T-cell (primary cell): ENCODE results near the gene LRCH1. TPM values are rescaled to one million over a fixed set of nuclear protein-coding genes. Genes with fewer than 3 reads are reported as not detected.

Source experiments
- ATAC-seq, 4 experiments: fragments of 200-7000 bp in 3 of 4; fragments of 150-1000 bp in 1 of 4; cut with Tn5 transposase; replicated peaks in 1 of 4; 1 replicate in 3 of 4; 2 replicates in 1 of 4; pipeline ENCODE4 v1.10.0; 2021; ENCODE audit warnings: moderate library complexity in 3 of 4, mild to moderate bottlenecking in 2 of 4, moderate number of reproducible peaks in 1 of 4
- CTCF ChIA-PET, 2 donors: fragments of 300-600 bp; sonication (Branson Sonifier 250); formaldehyde crosslinking; loops; one replicate each; lab custom pipeline; 2022; ENCODE audit warnings: antibody characterized with exemption in 2 of 2; lab: Charles Lee
- POLR2A ChIA-PET, 2 donors: fragments of 300-600 bp; sonication (Branson Sonifier 250); formaldehyde crosslinking; loops; one replicate each; lab custom pipeline; 2022; ENCODE audit warnings: antibody characterized with exemption in 2 of 2; lab: Charles Lee
- DNase-seq, 35 experiments: peaks; one replicate each; pipeline versions ENCODE4 v3.0.0 to v3.0.0-alpha.2; 2013 to 2023
- H3K27ac ChIP-seq: one replicate; pipeline ENCODE4 v1.5.1; 2013; ENCODE audit warnings: low read length
- H3K27me3 ChIP-seq, 2 experiments: replicated peaks in 1 of 2; 1 replicate in 1 of 2; 2 replicates in 1 of 2; pipeline versions ENCODE4 v1.6.1 to v1.7.0; 2013; ENCODE audit warnings: low read length in 1 of 2, mixed read lengths in 1 of 2; ENCODE audit not compliant: control insufficient read depth in 2 of 2, insufficient read depth in 2 of 2; ENCODE audit errors: extremely low read depth in 1 of 2
- H3K36me3 ChIP-seq, 2 donors: 1 replicate in 1 of 2; 2 replicates in 1 of 2; pipeline versions ENCODE4 v1.6.1 to v1.7.0; 2013; ENCODE audit warnings: low read length in 1 of 2; ENCODE audit not compliant: control insufficient read depth in 2 of 2, insufficient read depth in 1 of 2; ENCODE audit errors: extremely low read depth in 1 of 2
- H3K4me1 ChIP-seq, 2 experiments: 1 replicate in 1 of 2; 2 replicates in 1 of 2; pipeline versions ENCODE4 v1.6.1 to v1.7.0; 2013; ENCODE audit warnings: low read length in 2 of 2, mixed read lengths in 1 of 2; ENCODE audit not compliant: insufficient read depth in 2 of 2, control insufficient read depth in 1 of 2; ENCODE audit errors: extremely low read depth in 1 of 2
- H3K4me3 ChIP-seq, 2 donors: 1 replicate in 1 of 2; 2 replicates in 1 of 2; pipeline versions ENCODE4 v1.5.1 to v1.7.0; 2013; ENCODE audit warnings: mild to moderate bottlenecking in 2 of 2, low read length in 1 of 2, moderate library complexity in 1 of 2; ENCODE audit not compliant: control insufficient read depth in 1 of 2; ENCODE audit errors: extremely low read depth in 1 of 2
- H3K9me3 ChIP-seq: 2 replicates; pipeline ENCODE4 v1.7.0; 2013
- H3K27ac Mint-ChIP-seq, 2 donors: one replicate each; pipeline ENCODE4 v1.8.0; 2020 to 2021; ENCODE audit warnings: mild to moderate bottlenecking in 2 of 2, mixed read lengths in 2 of 2
- H3K27me3 Mint-ChIP-seq, 2 donors: one replicate each; pipeline ENCODE4 v1.8.0; 2021 to 2022; ENCODE audit warnings: mixed read lengths in 2 of 2
- H3K36me3 Mint-ChIP-seq: one replicate; pipeline ENCODE4 v1.8.0; 2021; ENCODE audit warnings: mixed read lengths
- H3K4me1 Mint-ChIP-seq, 3 donors: one replicate each; pipeline ENCODE4 v1.8.0; 2020 to 2022; ENCODE audit warnings: mixed read lengths in 3 of 3, mild to moderate bottlenecking in 1 of 3
- H3K4me3 Mint-ChIP-seq, 3 donors: one replicate each; pipeline ENCODE4 v1.8.0; 2020 to 2022; ENCODE audit warnings: mild to moderate bottlenecking in 3 of 3, mixed read lengths in 3 of 3, moderate library complexity in 3 of 3
- H3K9me3 Mint-ChIP-seq, 3 donors: one replicate each; pipeline ENCODE4 v1.8.0; 2020 to 2022; ENCODE audit warnings: mixed read lengths in 3 of 3
- WGBS: methylation state at CpG from one replicate; pipeline ENCODE4 v1.1.5; 2013; ENCODE audit warnings: missing lambda C conversion rate; ENCODE audit not compliant: insufficient coverage; 5-methylcytosine and 5-hydroxymethylcytosine counted together
- total RNA-seq, 35 experiments: library from RNA in 6 of 35; stranded (reverse) in 6 of 35; fragments of 120-200 nt in 1 of 35; gene quantifications; one replicate each; pipeline versions ENCODE4 v1.2.1 to v1.2.4 and lab custom pipeline; 2013 to 2026

LRCH1 gene
- total RNA-seq, 5 donors from 2014 or later (not counting 1 experiment from before 2014, with no cell fraction given) = 16.0 to 21.8 (median 17.9) TPM

DNA sequence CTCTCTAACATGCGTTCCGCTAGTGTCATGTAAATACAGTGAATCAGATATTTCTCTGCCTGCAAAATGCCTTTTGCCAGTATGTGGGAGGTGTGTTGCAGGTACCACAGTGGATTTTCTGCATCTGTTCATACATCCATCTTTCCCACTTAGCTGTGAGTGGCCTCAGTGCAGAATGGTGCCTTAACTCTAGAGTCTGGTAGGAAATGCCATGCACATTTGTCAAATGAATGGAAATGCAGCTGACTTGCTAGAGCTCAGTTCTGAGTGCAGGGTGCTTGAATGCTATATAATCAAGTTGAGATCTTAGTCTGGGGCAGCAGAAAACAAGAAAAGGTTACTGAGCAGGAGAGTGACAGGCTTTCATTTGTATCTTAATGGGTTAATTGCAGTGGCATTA lies 68.2 kb downstream of the LRCH1 start:
- Histone ChIP-seq H3K27ac (no peak overlapping the region), H3K36me3 (no peaks in the 10 kb centered on the region), H3K27me3 (no peaks in the 10 kb centered on the region), H3K9me3 (no peaks in the 10 kb centered on the region), H3K4me1 (peaks cover 10 to 36% of the 10 kb centered on the region in 2 experiments), H3K4me3 (no peak overlapping the region)
- H3K27me3 Mint-ChIP-seq = no peaks in the 10 kb centered on the region
- H3K36me3 Mint-ChIP-seq = no peaks in the 10 kb centered on the region
- DNase-seq (no peak), ATAC-seq (no peak)
- H3K4me3 Mint-ChIP-seq = no peak overlapping the region
- H3K9me3 Mint-ChIP-seq = no peaks in the 10 kb centered on the region
- WGBS = no CpG with 5 or more reads among the region's 2 CpGs
- POLR2A ChIA-PET = no interaction called here
- peaks cover 84 to 89% (median 86%) of the 10 kb centered on the region in 3 donors for H3K4me1 Mint-ChIP-seq
- CTCF ChIA-PET = interaction anchor here in 1 of 2 donors (1.6 kb wide), 1 partner anchor 11 kb away, joined by 5 read pairs; no protein-coding TSS in a partner anchor
- no peak overlapping the region for H3K27ac Mint-ChIP-seq

DNA sequence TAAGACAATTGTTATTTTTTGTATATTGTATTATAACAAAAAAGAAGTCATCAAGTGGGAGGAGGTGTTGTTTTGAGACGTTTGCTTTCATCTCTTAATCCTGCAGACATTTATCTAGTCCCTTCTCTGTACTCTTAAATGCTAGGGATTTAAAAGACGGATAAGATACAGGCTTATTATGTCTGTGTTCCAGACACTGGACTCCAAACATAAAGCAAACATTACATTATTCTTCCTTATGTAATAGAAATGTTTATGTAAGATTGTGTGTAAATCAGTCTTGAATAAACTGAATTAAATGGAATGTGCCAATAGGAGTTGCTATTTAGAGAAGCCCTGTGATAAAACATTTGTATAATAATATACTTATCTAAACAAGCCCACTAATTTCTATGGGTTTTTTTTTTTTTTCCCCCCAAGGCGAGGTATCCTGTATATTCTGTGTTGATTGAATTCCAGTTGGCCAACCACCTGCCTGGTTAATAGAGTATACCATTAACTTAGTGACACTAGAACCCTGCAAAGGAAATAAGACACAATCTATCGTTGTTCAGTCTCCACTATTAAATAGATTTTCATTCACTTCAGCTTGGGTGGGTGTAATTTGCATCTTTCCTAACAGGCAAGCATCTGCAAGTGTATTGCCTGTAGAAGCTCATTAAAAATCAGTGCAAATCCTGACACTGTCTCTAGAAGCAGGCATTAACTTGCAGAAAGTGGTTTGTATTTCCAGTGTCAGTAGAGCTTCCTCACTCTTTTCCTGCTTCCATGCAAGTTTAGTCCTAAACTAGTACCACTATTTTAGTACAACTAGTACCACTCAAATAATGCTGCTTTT lies 69.0 kb downstream of the LRCH1 start:
- DNase-seq (no peak), ATAC-seq (no peak)
- H3K4me1 ChIP-seq = peaks cover 10 to 36% of the 10 kb centered on the region in 2 experiments
- Mint-ChIP-seq H3K4me3 (no peak overlapping the region), H3K27me3 (no peaks in the 10 kb centered on the region), H3K36me3 (no peaks in the 10 kb centered on the region), H3K9me3 (no peaks in the 10 kb centered on the region), H3K4me1 (peaks cover 84 to 89% (median 85%) of the 10 kb centered on the region in 3 donors), H3K27ac (no peak overlapping the region)
- ChIA-PET POLR2A (no interaction called here), CTCF (interaction anchor here (1.1 to 1.6 kb wide), 2 partner anchors 12 to 20 kb away, joined by 3 to 5 read pairs; no protein-coding TSS in a partner anchor)
- no peak overlapping the region for H3K27ac ChIP-seq
- H3K9me3 ChIP-seq = no peaks in the 10 kb centered on the region
- H3K4me3 ChIP-seq = no peak overlapping the region
- H3K36me3 ChIP-seq = no peaks in the 10 kb centered on the region
- H3K27me3 ChIP-seq = no peaks in the 10 kb centered on the region
- WGBS = no CpG with 5 or more reads among the region's 4 CpGs

DNA sequence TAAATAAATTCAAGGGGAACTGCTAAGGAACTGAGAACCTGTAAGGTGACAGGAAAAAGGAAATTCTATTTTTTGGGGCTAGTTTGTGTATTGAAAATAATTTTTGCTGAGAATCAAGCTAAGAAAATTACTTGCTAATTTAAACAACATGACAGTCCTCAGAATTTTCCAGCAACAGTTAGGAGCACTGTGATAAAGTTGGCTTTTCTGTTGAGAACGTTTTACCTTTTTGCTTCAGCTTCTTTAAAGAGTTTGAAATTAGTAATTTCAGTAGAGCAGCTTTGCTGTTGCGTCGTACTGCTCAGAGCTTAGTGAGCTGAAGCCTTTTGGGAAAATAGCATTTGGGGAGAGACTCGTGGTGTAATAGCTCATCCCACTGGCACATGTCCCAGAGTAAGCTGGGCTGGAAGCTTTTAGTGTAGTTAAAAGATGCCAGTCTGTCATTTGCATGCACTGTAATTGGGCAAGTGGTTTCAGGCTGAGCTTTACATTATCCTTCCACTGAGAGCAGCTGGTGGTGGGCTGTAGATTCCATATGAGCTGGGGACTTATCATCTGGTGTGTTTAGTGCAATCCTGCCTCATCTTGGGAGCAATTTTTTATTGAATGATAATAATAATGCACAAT lies 69.8 kb downstream of the LRCH1 start:
- Mint-ChIP-seq H3K4me1 (peaks cover 83 to 86% (median 84%) of the 10 kb centered on the region in 3 donors), H3K27ac (no peak overlapping the region), H3K27me3 (no peaks in the 10 kb centered on the region), H3K9me3 (no peaks in the 10 kb centered on the region), H3K4me3 (no peak overlapping the region), H3K36me3 (no peaks in the 10 kb centered on the region)
- H3K9me3 ChIP-seq = no peaks in the 10 kb centered on the region
- no peak overlapping the region for H3K4me3 ChIP-seq
- H3K27me3 ChIP-seq = no peaks in the 10 kb centered on the region
- H3K4me1 ChIP-seq = peaks cover 10 to 34% of the 10 kb centered on the region in 2 experiments
- DNase-seq (no peak), ATAC-seq (no peak)
- CTCF ChIA-PET = interaction anchor here in 1 of 2 donors (1.1 kb wide), 1 partner anchor 21 kb away, joined by 3 read pairs; no protein-coding TSS in a partner anchor
- no peak overlapping the region for H3K27ac ChIP-seq
- 85% methylated on average over 3 of the region's 4 CpGs for WGBS
- H3K36me3 ChIP-seq = no peaks in the 10 kb centered on the region
- POLR2A ChIA-PET = interaction anchor here in 1 of 2 donors (1.0 kb wide), 1 partner anchor 71 kb away, joined by 3 read pairs; no protein-coding TSS in a partner anchor

DNA sequence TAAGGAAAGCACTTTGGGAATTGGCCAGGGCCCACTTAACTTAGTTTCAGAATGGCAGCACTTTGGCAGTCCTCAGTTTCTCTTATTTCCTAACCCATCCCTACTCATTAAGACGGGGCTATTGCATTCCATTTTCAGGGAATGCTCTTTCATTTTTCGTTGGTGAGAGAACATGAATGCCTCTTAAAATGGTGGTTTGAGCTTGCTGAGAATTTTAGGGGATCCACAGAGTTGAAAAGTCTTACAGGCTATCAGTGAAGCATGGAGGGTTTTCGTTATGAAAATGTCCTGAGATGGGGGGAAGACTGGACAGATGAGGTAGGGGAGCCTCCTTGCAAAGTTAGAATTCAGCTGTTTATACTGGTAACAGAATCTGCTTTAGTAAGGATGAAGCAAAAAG lies 71.4 kb downstream of the LRCH1 start:
- ATAC-seq (no peak), DNase-seq (no peak)
- POLR2A ChIA-PET = no interaction called here
- H3K9me3 Mint-ChIP-seq = no peaks in the 10 kb centered on the region
- peaks cover 78 to 85% (median 80%) of the 10 kb centered on the region in 3 donors for H3K4me1 Mint-ChIP-seq
- H3K36me3 Mint-ChIP-seq = no peaks in the 10 kb centered on the region
- Histone ChIP-seq H3K27me3 (no peaks in the 10 kb centered on the region), H3K9me3 (no peaks in the 10 kb centered on the region), H3K4me3 (no peak overlapping the region), H3K36me3 (no peaks in the 10 kb centered on the region), H3K27ac (no peak overlapping the region), H3K4me1 (peaks cover 11 to 28% of the 10 kb centered on the region in 2 experiments)
- H3K4me3 Mint-ChIP-seq = no peak overlapping the region
- WGBS = 100% methylated on average over 1 of the region's 3 CpGs
- no peak overlapping the region for H3K27ac Mint-ChIP-seq
- no peaks in the 10 kb centered on the region for H3K27me3 Mint-ChIP-seq
- CTCF ChIA-PET = no interaction called here

DNA sequence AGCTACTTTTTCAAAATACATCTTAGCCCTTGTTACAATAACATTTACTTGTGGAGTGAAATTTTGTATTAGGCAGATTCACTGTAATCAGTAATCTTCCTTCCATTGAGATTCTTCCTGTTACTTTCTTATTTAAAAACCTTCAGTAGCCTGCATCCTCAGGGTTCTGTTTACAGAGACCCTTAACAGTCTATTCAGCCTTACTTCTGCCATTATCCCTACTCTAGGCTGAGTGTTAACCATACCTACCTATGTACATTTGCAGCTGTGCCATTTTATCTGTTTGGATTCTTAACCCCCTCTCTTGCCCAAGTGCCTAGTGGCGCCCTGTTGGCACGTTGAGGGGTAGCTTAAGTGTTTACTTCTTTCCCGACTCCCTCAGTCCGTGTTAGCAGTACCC lies 71.9 kb downstream of the LRCH1 start:
- ChIA-PET POLR2A (no interaction called here), CTCF (no interaction called here)
- H3K4me1 Mint-ChIP-seq = peaks cover 78 to 85% (median 80%) of the 10 kb centered on the region in 3 donors
- peaks cover 13 to 31% of the 10 kb centered on the region in 2 experiments for H3K4me1 ChIP-seq
- DNase-seq = no peak
- no peaks in the 10 kb centered on the region for H3K27me3 Mint-ChIP-seq
- H3K9me3 Mint-ChIP-seq = no peaks in the 10 kb centered on the region
- H3K27me3 ChIP-seq = no peaks in the 10 kb centered on the region
- ATAC-seq = no peak
- no peaks in the 10 kb centered on the region for H3K9me3 ChIP-seq
- H3K4me3 ChIP-seq = no peak overlapping the region
- H3K4me3 Mint-ChIP-seq = no peak overlapping the region
- WGBS = 97% methylated on average over 4 of the region's 4 CpGs
- no peaks in the 10 kb centered on the region for H3K36me3 ChIP-seq
- H3K27ac Mint-ChIP-seq = no peak overlapping the region
- H3K27ac ChIP-seq = no peak overlapping the region
- H3K36me3 Mint-ChIP-seq = no peaks in the 10 kb centered on the region

DNA sequence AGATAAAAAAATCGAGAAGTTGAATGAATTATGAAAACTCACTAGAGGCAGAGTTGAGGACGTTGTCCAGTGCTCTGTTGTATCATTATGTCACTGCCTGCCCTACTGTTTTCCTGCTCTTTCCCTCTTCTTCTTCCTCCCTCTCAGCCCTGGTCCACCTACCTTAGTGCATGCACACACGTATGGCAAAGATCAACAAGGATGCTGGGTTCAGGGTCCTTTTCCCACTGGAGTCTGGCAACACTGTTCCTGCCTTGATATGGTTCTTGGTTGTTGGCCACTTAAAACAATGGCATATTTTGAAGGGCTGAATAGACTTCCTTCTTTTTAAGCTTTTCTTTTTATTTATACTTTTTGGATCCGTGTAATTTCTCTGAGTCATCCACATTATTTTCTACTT lies 74.5 kb downstream of the LRCH1 start:
- no peak for ATAC-seq
- Histone ChIP-seq H3K4me1 (peaks cover 16 to 34% of the 10 kb centered on the region in 2 experiments), H3K27me3 (no peaks in the 10 kb centered on the region), H3K36me3 (no peaks in the 10 kb centered on the region), H3K9me3 (no peaks in the 10 kb centered on the region), H3K4me3 (no peak overlapping the region), H3K27ac (no peak overlapping the region)
- no peak for DNase-seq
- Mint-ChIP-seq H3K27ac (no peak overlapping the region), H3K9me3 (no peaks in the 10 kb centered on the region), H3K4me1 (peaks cover 78 to 81% (median 79%) of the 10 kb centered on the region in 3 donors), H3K27me3 (no peaks in the 10 kb centered on the region), H3K36me3 (no peaks in the 10 kb centered on the region), H3K4me3 (no peak overlapping the region)
- ChIA-PET CTCF (interaction anchor here in 1 of 2 donors (0.6 kb wide), 1 partner anchor 48 kb away, joined by 4 read pairs; no protein-coding TSS in a partner anchor), POLR2A (no interaction called here)
- 100% methylated on average over 2 of the region's 4 CpGs for WGBS
